ENCODE results near the gene KLHDC3. TPM values are rescaled to one million over a fixed set of nuclear protein-coding genes. Genes with fewer than 3 reads are reported as not detected.

The KLHDC3 gene
- polyA plus RNA-seq, 3 donors from 2014 or later = 123 to 228 (median 143) TPM

DNA sequence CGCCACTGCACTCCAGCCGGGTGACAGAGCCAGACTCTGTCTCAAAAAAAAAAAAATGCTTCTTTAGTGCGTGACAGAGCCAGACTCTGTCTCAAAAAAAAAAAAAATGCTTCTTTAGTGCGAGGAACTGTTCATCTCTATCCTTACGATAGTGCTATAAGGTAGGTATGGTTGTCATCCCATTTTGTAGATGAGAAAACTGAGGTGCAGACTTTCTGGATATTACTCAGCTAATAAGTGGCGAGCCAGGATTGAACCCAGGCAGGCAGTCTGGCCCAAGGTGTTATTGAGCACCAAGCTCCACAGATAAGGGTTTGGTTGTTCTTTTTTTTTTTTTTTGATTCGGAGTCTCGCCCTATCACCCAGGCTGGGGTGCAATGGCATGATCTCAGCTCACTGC is 12.2 kb upstream of the KLHDC3 start:
- Mint-ChIP-seq H3K4me1 (peaks cover 0 to 2% of the 10 kb centered on the region in 2 donors), H3K4me3 (no peak overlapping the region), H3K27ac (no peak overlapping the region), H3K9me3 (no peaks in the 10 kb centered on the region), H3K36me3 (peaks cover 0 to 8% (median 5%) of the 10 kb centered on the region in 3 donors), H3K27me3 (ENCODE audit: low read depth in 3 of 3) (no peaks in the 10 kb centered on the region)
- DNase-seq = no peak

- no peak for DNase-seq
- Mint-ChIP-seq H3K36me3 (peaks cover 5 to 24% (median 8%) of the 10 kb centered on the region in 3 donors), H3K27ac (no peak overlapping the region), H3K27me3 (ENCODE audit: low read depth in 3 of 3) (peaks cover 0 to 1% (median 0%) of the 10 kb centered on the region in 3 donors), H3K9me3 (no peaks in the 10 kb centered on the region), H3K4me3 (no peak overlapping the region), H3K4me1 (peaks cover 0 to 2% of the 10 kb centered on the region in 2 donors)
Observed at GRCh38 chr6:43005844-43006243, 8.2 kb upstream of the KLHDC3 start.

DNA sequence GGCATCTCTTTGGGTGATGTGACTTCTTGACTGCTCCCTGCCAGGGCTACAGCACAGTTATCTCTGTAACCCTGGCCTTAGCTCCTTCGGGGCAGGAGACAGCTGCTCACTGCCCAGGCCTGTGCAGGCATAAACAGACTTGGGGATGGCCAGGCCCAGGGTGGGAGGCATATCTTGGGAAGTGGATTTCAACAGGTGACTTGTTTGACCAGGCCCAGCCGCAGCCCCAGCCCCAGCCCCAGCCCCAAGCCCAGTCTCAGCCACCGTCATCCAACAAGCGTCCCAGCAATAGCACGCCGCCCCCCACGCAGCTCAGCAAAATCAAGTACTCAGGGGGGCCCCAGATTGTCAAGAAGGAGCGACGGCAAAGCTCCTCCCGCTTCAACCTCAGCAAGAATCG is 7.8 kb upstream of the KLHDC3 start:
- DNase-seq = no peak
- no peaks in the 10 kb centered on the region for H3K9me3 Mint-ChIP-seq
- H3K4me3 Mint-ChIP-seq = no peak overlapping the region
- peaks cover 0 to 1% (median 0%) of the 10 kb centered on the region in 3 donors for H3K27me3 Mint-ChIP-seq (ENCODE audit: low read depth in 3 of 3)
- H3K27ac Mint-ChIP-seq = no peak overlapping the region
- H3K4me1 Mint-ChIP-seq = peaks cover 0 to 4% of the 10 kb centered on the region in 2 donors
- H3K36me3 Mint-ChIP-seq = peaks cover 5 to 25% (median 8%) of the 10 kb centered on the region in 3 donors

- Mint-ChIP-seq H3K27ac (peak overlapping the region in 2 of 6 donors; percentile 50 to 59), H3K36me3 (peaks cover 5 to 25% (median 8%) of the 10 kb centered on the region in 3 donors), H3K4me3 (no peak overlapping the region), H3K4me1 (peaks cover 7 to 9% of the 10 kb centered on the region in 2 donors), H3K9me3 (no peaks in the 10 kb centered on the region), H3K27me3 (ENCODE audit: low read depth in 3 of 3) (peaks cover 0 to 2% (median 1%) of the 10 kb centered on the region in 3 donors)
- DNase-seq = no peak
Observed at GRCh38 chr6:43007126-43007525, 6.9 kb upstream of the KLHDC3 start.

GRCh38 chr6:43009124-43009523 is 4.9 kb upstream of the KLHDC3 start:
- no peak for DNase-seq
- Mint-ChIP-seq H3K9me3 (no peaks in the 10 kb centered on the region), H3K27ac (peak overlapping the region in 2 of 6 donors; percentile 9 to 64), H3K36me3 (peaks cover 5 to 25% (median 8%) of the 10 kb centered on the region in 3 donors), H3K27me3 (ENCODE audit: low read depth in 3 of 3) (peaks cover 0 to 6% (median 4%) of the 10 kb centered on the region in 3 donors), H3K4me1 (peaks cover 24 to 28% of the 10 kb centered on the region in 2 donors), H3K4me3 (no peak overlapping the region)

DNA sequence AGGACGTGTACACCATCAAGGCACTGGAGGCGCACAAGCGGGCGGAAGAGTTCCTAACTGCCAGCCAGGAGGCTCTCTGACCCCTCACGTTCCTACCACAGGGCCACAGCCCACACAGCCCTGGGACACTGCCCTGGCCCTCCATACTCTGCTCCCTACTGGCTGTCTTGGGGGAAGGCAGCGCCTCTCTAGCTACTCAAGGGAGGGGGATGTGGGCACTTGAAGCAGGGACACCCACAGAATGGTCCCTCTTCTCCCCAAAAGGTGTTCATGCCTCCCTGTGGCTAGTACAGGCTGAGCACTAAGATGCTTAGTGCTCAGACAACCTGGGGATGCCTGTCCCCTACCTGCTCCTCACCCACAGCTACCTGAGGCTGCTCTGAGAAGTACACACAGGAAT is 2.8 kb upstream of the KLHDC3 start:
- Mint-ChIP-seq H3K4me3 (peak overlapping the region in 1 of 5 donors; percentile 97), H3K9me3 (no peaks in the 10 kb centered on the region)

DNA sequence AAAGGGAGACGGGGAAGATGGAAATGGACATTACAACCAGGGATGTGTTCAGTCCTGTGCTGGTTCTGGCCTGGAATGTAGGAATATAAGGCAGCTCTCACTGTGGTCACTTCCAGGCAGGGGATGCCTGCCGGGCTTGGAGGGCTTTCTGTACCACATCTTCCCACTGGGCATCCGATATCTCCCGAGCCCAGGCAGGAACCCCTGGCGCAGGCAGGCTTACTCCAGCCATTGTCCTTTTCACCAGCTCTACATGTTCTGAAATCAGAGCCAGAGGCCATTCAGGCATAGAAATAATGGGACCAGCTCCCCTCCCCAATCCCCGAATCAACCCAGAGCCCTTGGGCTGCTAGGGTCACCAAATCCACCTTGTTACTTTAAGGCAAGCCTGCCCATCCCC is 1.7 kb upstream of the KLHDC3 start:
- H3K4me1 Mint-ChIP-seq = peaks cover 43 to 48% of the 10 kb centered on the region in 2 donors
- H3K36me3 Mint-ChIP-seq = peaks cover 0 to 19% (median 6%) of the 10 kb centered on the region in 3 donors
- peak overlapping the region in 5 of 6 donors; percentile 71 to 97 (median 86) for H3K27ac Mint-ChIP-seq
- no peak for DNase-seq
- peak overlapping the region; percentile 90 to 99 (median 93) for H3K4me3 Mint-ChIP-seq
- peaks cover 0 to 8% (median 4%) of the 10 kb centered on the region in 3 donors for H3K27me3 Mint-ChIP-seq (ENCODE audit: low read depth in 3 of 3)
- no peaks in the 10 kb centered on the region for H3K9me3 Mint-ChIP-seq

More for the DNA sequence above, 2.8 kb upstream of the KLHDC3 start:
- Mint-ChIP-seq H3K27me3 (ENCODE audit: low read depth in 3 of 3) (peaks cover 0 to 8% (median 4%) of the 10 kb centered on the region in 3 donors), H3K36me3 (peaks cover 0 to 20% (median 8%) of the 10 kb centered on the region in 3 donors), H3K27ac (peak overlapping the region in 3 of 6 donors; percentile 27 to 55 (median 43)), H3K4me1 (peaks cover 37 to 45% of the 10 kb centered on the region in 2 donors)
- DNase-seq = no peak

GRCh38 chr6:43013097-43013842 is 779 bp upstream of the KLHDC3 start:
- Mint-ChIP-seq H3K4me3 (peak overlapping the region; percentile 90 to 99 (median 93)), H3K27ac (peak overlapping the region; percentile 79 to 97 (median 87)), H3K27me3 (ENCODE audit: low read depth in 3 of 3) (peaks cover 0 to 8% (median 4%) of the 10 kb centered on the region in 3 donors), H3K36me3 (peaks cover 0 to 19% (median 4%) of the 10 kb centered on the region in 3 donors), H3K9me3 (no peaks in the 10 kb centered on the region), H3K4me1 (peaks cover 48 to 56% of the 10 kb centered on the region in 2 donors)
- no peak for DNase-seq

DNA sequence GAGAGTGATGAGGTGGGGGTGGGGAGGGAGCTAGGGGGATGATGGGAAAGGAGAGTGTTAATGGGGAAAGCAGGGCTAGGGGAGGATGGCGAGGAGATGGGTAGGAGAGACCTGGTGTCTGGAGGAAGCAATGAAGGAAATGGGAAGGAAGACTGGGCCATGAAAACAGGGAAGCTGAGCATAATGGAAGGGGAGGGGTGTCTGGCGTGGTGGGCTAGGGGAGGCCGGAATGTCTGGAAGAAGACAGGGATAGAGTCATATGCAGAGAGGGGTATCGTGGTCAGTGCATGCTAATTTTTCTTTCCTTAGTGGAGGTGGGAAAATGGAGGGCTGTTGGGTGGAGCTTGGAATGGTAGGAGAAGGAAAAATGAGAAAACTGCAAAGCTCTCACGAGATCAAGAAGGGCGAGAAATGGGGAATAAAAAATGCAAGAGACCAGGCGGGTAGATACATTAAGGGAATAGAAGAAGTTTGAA is 423 bp downstream of the KLHDC3 start:
- no peak for DNase-seq

DNA sequence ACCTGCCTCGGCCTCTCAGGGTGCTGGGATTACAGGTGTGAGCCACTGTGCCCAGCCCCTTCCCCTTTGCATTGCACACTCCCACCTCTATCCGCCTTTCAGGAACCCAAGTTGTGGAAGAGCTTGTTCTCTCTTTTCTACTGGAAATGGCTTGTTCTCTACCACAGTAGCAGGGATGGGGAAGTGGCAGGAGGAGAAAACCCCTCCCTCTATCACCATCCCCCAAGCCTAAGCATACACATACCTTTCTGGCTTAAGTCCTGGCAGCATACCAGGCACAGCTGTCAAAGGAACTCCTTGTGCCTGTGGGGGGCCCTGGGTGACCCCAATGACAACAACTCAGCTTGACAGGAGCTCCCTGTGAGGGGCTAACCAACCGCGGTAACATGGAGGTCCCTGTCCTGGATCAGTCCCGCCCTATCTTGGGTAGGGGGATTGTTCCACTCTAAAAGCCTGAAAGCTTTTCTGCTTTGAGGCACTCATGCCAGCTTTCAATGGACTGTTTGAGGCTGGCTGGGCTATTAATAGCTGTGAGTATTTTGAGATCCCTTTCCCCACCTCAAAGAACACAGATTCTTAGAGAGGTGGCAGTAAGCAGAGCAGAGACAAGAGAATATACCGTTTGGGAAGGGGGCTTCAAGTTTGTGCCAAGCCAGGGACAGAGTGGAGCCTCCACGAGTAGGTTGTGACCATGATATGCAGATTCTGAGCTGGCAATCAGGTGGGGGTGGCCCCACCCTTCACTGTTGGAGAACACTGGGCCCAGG is 2.3 kb downstream of the KLHDC3 start:
- H3K27ac Mint-ChIP-seq = peak overlapping the region in 3 of 6 donors; percentile 39 to 65 (median 62)
- H3K4me1 Mint-ChIP-seq = peaks cover 54 to 58% of the 10 kb centered on the region in 2 donors
- H3K9me3 Mint-ChIP-seq = no peaks in the 10 kb centered on the region
- H3K4me3 Mint-ChIP-seq = peak overlapping the region; percentile 32 to 69 (median 46)
- DNase-seq = no peak
- peaks cover 0 to 16% (median 4%) of the 10 kb centered on the region in 3 donors for H3K36me3 Mint-ChIP-seq
- H3K27me3 Mint-ChIP-seq (ENCODE audit: low read depth in 3 of 3) = peaks cover 0 to 7% (median 4%) of the 10 kb centered on the region in 3 donors

More for the DNA sequence above, 423 bp downstream of the KLHDC3 start:
- Mint-ChIP-seq H3K27ac (peak overlapping the region; percentile 76 to 97 (median 88)), H3K27me3 (ENCODE audit: low read depth in 3 of 3) (peaks cover 0 to 8% (median 4%) of the 10 kb centered on the region in 3 donors), H3K4me3 (peak overlapping the region; percentile 90 to 99 (median 93)), H3K9me3 (no peaks in the 10 kb centered on the region), H3K36me3 (peaks cover 0 to 26% (median 8%) of the 10 kb centered on the region in 3 donors), H3K4me1 (peaks cover 48 to 59% of the 10 kb centered on the region in 2 donors)

- H3K27me3 Mint-ChIP-seq (ENCODE audit: low read depth in 3 of 3) = peaks cover 0 to 7% (median 4%) of the 10 kb centered on the region in 3 donors
- no peaks in the 10 kb centered on the region for H3K9me3 Mint-ChIP-seq
- peaks cover 56 to 57% of the 10 kb centered on the region in 2 donors for H3K4me1 Mint-ChIP-seq
- no peak for DNase-seq
- peaks cover 0 to 16% (median 4%) of the 10 kb centered on the region in 3 donors for H3K36me3 Mint-ChIP-seq
- no peak overlapping the region for H3K4me3 Mint-ChIP-seq
- H3K27ac Mint-ChIP-seq = no peak overlapping the region
Observed at GRCh38 chr6:43016943-43017334, 2.9 kb downstream of the KLHDC3 start.

DNA sequence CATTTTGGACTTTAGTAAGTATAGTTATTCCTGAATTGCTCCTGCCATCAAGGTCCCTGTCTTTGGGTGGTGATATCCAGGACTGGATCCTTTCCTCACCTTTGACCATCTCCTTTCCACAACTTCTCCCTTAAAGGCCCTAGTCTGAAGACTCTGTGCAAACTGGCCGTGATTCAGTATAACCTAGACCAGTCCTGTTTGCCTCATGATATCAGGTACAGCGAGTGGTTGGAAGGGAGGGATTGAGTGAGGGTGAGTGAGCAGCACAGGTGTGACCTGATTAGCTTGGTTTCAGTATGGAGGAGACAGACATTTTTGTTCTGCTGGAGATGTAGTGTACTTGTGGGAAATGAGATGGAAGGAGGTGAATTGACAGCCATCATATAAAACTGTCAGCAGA is 5.1 kb downstream of the KLHDC3 start:
- H3K27me3 Mint-ChIP-seq (ENCODE audit: low read depth in 3 of 3) = peaks cover 0 to 2% (median 0%) of the 10 kb centered on the region in 3 donors
- H3K4me1 Mint-ChIP-seq = peaks cover 42 to 46% of the 10 kb centered on the region in 2 donors
- H3K9me3 Mint-ChIP-seq = no peaks in the 10 kb centered on the region
- H3K27ac Mint-ChIP-seq = no peak overlapping the region
- no peak for DNase-seq
- peaks cover 2 to 17% (median 6%) of the 10 kb centered on the region in 3 donors for H3K36me3 Mint-ChIP-seq
- peak overlapping the region in 2 of 5 donors; percentile 56 to 57 for H3K4me3 Mint-ChIP-seq

DNA sequence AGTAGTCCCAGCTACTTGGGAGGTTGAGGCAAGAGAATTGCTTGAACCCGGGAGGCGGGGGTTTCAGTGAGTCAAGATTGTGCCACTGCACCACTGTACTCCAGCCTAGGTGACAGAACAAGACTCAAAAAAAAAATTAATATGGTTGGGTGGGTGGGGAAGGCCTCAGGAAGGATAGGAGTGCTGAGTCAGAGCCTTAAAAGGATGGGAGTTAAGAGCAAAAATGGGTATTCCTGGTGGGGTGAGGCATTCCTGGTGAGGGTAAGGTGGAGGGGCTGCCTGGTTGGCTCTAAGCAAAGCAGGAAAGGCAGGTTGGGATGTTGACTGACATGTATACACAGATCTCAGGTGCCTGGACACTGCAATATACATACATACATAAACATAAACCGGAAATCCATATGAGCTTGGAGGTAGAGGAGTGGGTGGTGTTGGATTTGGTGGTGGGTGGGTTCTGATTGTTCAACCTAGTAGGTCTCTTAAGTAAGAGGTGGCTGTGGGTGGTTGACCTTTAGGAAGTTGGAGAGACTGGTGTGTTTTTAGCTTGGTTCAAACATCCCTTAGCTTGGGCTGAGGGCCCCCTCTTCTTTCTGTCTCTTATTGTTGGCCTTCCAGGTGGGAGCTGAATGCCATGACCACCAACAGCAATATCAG is 6.1 kb downstream of the KLHDC3 start:
- DNase-seq = no peak
- H3K27ac Mint-ChIP-seq = peak overlapping the region in 5 of 6 donors; percentile 30 to 80 (median 69)
- peaks cover 6 to 27% (median 11%) of the 10 kb centered on the region in 3 donors for H3K36me3 Mint-ChIP-seq
- peaks cover 41 to 42% of the 10 kb centered on the region in 2 donors for H3K4me1 Mint-ChIP-seq
- no peaks in the 10 kb centered on the region for H3K9me3 Mint-ChIP-seq
- H3K4me3 Mint-ChIP-seq = peak overlapping the region; percentile 58 to 99 (median 74)
- peaks cover 0 to 2% (median 0%) of the 10 kb centered on the region in 3 donors for H3K27me3 Mint-ChIP-seq (ENCODE audit: low read depth in 3 of 3)
